ENCODE results near the gene FHIT. TPM values are rescaled to one million over a fixed set of nuclear protein-coding genes. Genes with fewer than 3 reads are reported as not detected.

The FHIT gene
- total and polyA plus RNA-seq, 9 donors, result 5.1 to 11.8 (median 9.5) TPM

DNA sequence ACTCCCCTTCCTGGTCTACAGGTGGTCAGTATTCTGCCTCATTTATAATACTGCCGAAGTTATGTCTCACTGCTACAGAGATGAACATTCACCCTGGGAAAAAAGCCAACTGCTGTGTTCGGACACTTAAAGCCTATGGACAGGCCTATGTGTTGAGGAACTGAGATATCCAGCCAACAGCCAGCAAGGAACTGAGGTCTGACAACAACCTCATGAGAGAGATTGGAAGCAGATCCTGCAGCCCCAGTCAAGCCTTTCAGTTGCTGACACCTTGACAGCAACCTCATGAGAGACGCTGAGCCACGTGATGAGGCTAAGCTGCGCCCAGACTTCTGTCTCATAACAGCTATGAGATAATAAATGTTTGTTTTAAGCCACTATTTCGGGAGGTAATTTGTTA is 18.2 kb upstream of the FHIT start:
- H3K9me3 ChIP-seq, result no peaks in the 10 kb centered on the region
- no peaks in the 10 kb centered on the region for H3K36me3 ChIP-seq
- no peak overlapping the region for H3K4me3 ChIP-seq
- TF ChIP-seq POLR2A (IDR thresholded peaks at IDR 0.05), result no peak
- TF ChIP-seq, protein P1, sequence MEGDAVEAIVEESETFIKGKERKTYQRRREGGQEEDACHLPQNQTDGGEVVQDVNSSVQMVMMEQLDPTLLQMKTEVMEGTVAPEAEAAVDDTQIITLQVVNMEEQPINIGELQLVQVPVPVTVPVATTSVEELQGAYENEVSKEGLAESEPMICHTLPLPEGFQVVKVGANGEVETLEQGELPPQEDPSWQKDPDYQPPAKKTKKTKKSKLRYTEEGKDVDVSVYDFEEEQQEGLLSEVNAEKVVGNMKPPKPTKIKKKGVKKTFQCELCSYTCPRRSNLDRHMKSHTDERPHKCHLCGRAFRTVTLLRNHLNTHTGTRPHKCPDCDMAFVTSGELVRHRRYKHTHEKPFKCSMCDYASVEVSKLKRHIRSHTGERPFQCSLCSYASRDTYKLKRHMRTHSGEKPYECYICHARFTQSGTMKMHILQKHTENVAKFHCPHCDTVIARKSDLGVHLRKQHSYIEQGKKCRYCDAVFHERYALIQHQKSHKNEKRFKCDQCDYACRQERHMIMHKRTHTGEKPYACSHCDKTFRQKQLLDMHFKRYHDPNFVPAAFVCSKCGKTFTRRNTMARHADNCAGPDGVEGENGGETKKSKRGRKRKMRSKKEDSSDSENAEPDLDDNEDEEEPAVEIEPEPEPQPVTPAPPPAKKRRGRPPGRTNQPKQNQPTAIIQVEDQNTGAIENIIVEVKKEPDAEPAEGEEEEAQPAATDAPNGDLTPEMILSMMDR (IDR thresholded peaks at IDR 0.05), result no peak
- no peak for DNase-seq
- H3K27me3 ChIP-seq, result no peaks in the 10 kb centered on the region
- H3K4me1 ChIP-seq (ENCODE audit: insufficient read depth), result no peaks in the 10 kb centered on the region
- intact Hi-C loops (cut with DNase I), result no loop called here
- H3K27ac ChIP-seq, result no peak overlapping the region
- 66 to 85% (median 72%) methylated on average over 6 of the region's 6 CpGs for WGBS, 3 donors

DNA sequence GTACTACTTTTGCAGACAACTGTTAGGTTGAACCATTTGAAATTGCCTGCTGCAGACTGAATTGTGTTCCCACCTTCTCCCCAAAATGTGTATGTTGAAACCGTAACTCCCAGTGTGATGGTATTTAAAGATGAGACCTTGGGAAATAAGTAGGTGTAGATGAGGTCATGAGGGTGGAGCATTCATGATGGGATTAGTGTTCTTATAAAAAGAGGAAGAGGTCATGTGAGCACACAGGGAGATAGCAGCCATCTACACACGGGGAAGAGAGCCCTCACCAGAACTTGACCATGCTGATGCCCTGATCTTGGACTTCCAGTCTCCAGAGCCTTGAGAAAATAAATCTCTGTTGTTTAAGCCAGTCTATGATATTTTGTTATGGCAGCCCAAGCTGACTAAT is 17.4 kb upstream of the FHIT start:
- no peaks in the 10 kb centered on the region for H3K27me3 ChIP-seq
- WGBS, 3 donors, result 33 to 92% (median 35%) methylated on average over 2 of the region's 2 CpGs
- H3K36me3 ChIP-seq, result no peaks in the 10 kb centered on the region
- DNase-seq, result no peak
- H3K4me1 ChIP-seq (ENCODE audit: insufficient read depth), result no peaks in the 10 kb centered on the region
- H3K4me3 ChIP-seq, result no peak overlapping the region
- intact Hi-C loops (cut with DNase I), result no loop called here
- H3K9me3 ChIP-seq, result no peaks in the 10 kb centered on the region
- no peak overlapping the region for H3K27ac ChIP-seq
- TF ChIP-seq, protein P1 (IDR thresholded peaks at IDR 0.05), result no peak
- no peak for TF ChIP-seq POLR2A (IDR thresholded peaks at IDR 0.05)
- TF ChIP-seq EP300 (IDR thresholded peaks at IDR 0.05), result no peak

DNA sequence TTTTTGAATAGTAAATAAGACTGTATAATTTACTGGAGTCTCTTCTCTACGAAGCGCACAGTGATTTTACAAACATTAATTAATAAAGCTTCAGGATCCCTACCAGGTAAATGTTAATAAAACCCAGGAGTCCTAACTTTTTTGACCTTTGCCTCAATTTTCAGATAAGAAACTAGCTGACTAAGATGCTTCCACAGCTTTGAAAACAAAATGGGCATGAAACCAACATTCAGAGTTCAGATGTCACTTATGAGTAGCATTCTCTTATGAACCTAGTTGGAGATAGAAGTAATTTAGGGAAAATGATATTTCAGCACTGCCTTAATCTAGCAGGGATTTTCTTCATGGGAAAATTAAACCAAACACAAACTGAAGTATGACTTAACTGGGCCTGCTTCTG is 13.0 kb upstream of the FHIT start:
- Histone ChIP-seq H3K27me3 (no peaks in the 10 kb centered on the region), H3K27ac (no peak overlapping the region), H3K36me3 (no peaks in the 10 kb centered on the region), H3K4me3 (no peak overlapping the region), H3K4me1 (ENCODE audit: insufficient read depth) (no peaks in the 10 kb centered on the region), H3K9me3 (no peaks in the 10 kb centered on the region)
- 89 to 94% (median 94%) methylated on average over 2 of the region's 2 CpGs for WGBS, 3 donors
- intact Hi-C loops (cut with DNase I), result no loop called here
- no peak for DNase-seq
- TF ChIP-seq, protein P1 (IDR thresholded peaks at IDR 0.05), result no peak
- TF ChIP-seq EP300 (IDR thresholded peaks at IDR 0.05) (no peak), POLR2A (IDR thresholded peaks at IDR 0.05) (no peak)

DNA sequence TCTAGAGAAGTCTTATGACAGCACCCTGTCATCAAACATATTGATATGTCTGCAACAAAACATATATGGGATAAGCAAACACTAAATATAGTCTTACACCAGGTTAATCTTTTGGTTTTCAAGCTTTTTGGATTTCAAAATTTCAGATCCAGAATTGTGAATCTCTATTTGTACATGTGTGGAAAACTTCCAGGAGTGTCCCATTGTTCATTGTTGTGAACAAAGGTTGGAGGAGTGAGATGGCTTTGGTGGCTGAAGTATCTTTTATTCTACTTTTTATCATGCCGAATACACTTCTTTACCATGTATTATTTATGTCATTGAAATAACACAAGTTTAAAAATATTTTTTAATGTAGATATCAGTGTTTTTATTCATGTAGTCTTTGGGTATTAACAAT is 5.9 kb upstream of the FHIT start:
- Histone ChIP-seq H3K36me3 (no peaks in the 10 kb centered on the region), H3K9me3 (no peaks in the 10 kb centered on the region), H3K27me3 (no peaks in the 10 kb centered on the region), H3K27ac (no peak overlapping the region), H3K4me1 (ENCODE audit: insufficient read depth) (no peaks in the 10 kb centered on the region), H3K4me3 (no peak overlapping the region)
- intact Hi-C loops (cut with DNase I), result no loop called here
- WGBS, 3 donors, result 29 to 49% (median 34%) methylated on average over 1 of the region's 1 CpG
- TF ChIP-seq, protein P1 (IDR thresholded peaks at IDR 0.05), result no peak
- TF ChIP-seq EP300 (IDR thresholded peaks at IDR 0.05) (no peak), POLR2A (IDR thresholded peaks at IDR 0.05) (no peak)
- DNase-seq, result no peak

DNA sequence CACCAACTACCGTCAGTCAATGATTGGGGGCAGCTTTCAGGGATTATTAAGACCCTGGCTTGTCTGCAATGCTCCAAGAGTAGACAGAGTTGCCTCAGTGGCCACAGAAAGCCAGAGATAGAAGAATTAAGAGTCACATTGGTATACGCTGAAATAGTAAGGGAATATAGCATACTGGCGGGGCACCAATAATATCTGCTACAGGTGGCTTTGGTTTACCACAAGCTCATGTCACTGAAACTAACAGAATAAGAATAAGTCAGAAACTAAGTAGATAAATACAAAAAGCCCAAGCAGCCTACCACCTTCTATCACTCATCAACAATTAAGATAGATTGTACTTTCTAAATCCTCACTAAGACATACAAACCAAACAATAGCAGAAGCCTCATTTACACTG is 2.5 kb upstream of the FHIT start:
- peaks cover 2% of the 10 kb centered on the region for H3K4me1 ChIP-seq (ENCODE audit: insufficient read depth)
- no peaks in the 10 kb centered on the region for H3K36me3 ChIP-seq
- no peaks in the 10 kb centered on the region for H3K9me3 ChIP-seq
- 94 to 99% (median 97%) methylated on average over 3 of the region's 3 CpGs for WGBS, 3 donors
- no peak for TF ChIP-seq POLR2A (IDR thresholded peaks at IDR 0.05)
- TF ChIP-seq EP300 (IDR thresholded peaks at IDR 0.05), result no peak
- TF ChIP-seq, protein P1 (IDR thresholded peaks at IDR 0.05), result no peak
- DNase-seq, result no peak
- H3K4me3 ChIP-seq, result no peak overlapping the region
- H3K27ac ChIP-seq, result no peak overlapping the region
- intact Hi-C loops (cut with DNase I), result no loop called here
- no peaks in the 10 kb centered on the region for H3K27me3 ChIP-seq

Measured in ovary (tissue), 9 donors.